Measurements from ENCODE around the gene SMIM9.

Gene SMIM9

DNA sequence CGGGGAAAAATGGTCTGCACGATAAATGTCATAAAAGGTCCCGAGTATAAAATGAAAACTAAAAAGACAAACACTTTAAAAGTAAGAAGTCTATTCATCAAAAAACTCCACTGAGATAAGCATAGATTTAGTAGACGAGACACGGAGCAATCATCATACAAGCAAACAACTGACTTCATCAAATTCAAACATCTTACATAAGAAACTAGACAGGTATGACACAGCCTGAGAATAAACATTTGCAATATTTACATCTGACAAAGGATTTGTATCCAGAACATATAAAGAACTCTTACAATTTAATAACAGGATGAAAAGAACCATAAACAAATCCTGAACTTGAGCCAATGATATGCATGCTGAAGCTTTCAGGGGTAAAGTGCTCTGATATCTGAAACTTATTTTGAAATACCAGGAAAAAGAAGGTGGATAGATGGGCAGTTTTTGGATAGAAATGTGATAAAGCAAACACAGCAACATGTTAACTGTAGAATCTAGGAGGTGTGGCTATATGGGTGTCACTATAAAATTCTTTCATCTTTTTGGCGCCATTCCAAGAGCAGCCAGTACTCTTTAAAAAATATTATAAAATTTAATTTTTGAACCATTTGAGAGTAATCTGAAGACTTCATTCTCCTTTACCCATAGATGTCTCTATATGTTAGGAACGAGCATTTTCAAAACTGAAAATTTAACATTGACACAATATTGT lies 41.2 kb downstream of the SMIM9 start:
- DNase-seq: no peak
- Histone ChIP-seq H3K27me3 (ENCODE audit: insufficient read depth, low read depth, severe bottlenecking) (no peaks in the 10 kb centered on the region), H3K9me3 (ENCODE audit: severe bottlenecking) (no peaks in the 10 kb centered on the region), H3K27ac (no peak overlapping the region), H3K36me3 (no peaks in the 10 kb centered on the region; the same call in 1 of the 2 replicates), H3K4me3 (ENCODE audit: low read depth, low read length) (no peak overlapping the region)
- TF ChIP-seq, protein P1, sequence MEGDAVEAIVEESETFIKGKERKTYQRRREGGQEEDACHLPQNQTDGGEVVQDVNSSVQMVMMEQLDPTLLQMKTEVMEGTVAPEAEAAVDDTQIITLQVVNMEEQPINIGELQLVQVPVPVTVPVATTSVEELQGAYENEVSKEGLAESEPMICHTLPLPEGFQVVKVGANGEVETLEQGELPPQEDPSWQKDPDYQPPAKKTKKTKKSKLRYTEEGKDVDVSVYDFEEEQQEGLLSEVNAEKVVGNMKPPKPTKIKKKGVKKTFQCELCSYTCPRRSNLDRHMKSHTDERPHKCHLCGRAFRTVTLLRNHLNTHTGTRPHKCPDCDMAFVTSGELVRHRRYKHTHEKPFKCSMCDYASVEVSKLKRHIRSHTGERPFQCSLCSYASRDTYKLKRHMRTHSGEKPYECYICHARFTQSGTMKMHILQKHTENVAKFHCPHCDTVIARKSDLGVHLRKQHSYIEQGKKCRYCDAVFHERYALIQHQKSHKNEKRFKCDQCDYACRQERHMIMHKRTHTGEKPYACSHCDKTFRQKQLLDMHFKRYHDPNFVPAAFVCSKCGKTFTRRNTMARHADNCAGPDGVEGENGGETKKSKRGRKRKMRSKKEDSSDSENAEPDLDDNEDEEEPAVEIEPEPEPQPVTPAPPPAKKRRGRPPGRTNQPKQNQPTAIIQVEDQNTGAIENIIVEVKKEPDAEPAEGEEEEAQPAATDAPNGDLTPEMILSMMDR (IDR thresholded peaks at IDR 0.05; ENCODE audit: low read depth, low read length): no peak

DNA sequence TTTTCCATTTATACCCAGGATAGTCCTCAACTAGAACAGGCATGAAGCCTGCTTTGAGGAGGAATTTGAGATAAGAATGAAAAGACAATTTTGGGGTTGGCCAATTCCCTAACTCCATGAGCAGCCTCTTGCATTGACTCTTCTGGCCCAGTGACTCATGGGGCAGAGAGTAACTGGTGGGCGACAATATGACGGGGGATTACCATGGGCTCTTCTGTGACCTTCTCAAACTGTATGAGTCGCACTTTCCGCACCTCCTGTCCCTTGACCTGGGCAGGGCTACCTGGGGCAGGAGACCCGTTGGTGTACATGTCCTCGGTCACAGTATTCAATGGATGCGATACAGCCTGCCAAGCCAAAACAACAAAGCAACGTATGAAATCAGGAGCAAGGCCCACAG lies 42.5 kb downstream of the SMIM9 start:
- DNase-seq: no peak
- Histone ChIP-seq H3K4me3 (ENCODE audit: low read depth, low read length) (no peak overlapping the region), H3K36me3 (no peaks in the 10 kb centered on the region; the same call in 1 of the 2 replicates), H3K27me3 (ENCODE audit: insufficient read depth, low read depth, severe bottlenecking) (no peaks in the 10 kb centered on the region), H3K9me3 (ENCODE audit: severe bottlenecking) (no peaks in the 10 kb centered on the region), H3K27ac (no peak overlapping the region)
- TF ChIP-seq, protein P1 (IDR thresholded peaks at IDR 0.05; ENCODE audit: low read depth, low read length): no peak

DNA sequence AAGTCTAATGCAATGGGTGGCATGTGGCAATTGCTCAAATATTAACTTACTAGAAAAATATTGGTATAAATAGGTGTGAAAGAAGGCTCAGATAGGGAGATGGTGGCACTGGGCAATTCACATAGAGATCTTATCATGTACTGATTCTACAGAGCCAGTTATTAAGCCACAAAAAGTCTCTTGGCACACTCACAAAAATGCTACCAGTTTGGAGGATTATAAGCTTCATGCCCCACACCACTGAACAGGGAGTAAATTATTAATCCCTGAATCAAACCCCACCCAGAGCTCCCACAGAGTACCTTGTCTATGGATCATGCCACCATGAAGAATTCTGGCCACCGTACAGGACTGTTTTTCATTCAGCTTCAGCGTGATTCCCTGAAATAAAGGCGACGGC lies 43.0 kb downstream of the SMIM9 start:
- no peak for DNase-seq
- H3K27ac ChIP-seq: no peak overlapping the region
- no peak overlapping the region for H3K4me3 ChIP-seq (ENCODE audit: low read depth, low read length)
- H3K9me3 ChIP-seq (ENCODE audit: severe bottlenecking): no peaks in the 10 kb centered on the region
- no peaks in the 10 kb centered on the region for H3K27me3 ChIP-seq (ENCODE audit: insufficient read depth, low read depth, severe bottlenecking)
- H3K36me3 ChIP-seq: no peaks in the 10 kb centered on the region; the same call in 1 of the 2 replicates
- TF ChIP-seq, protein P1 (IDR thresholded peaks at IDR 0.05; ENCODE audit: low read depth, low read length): no peak

DNA sequence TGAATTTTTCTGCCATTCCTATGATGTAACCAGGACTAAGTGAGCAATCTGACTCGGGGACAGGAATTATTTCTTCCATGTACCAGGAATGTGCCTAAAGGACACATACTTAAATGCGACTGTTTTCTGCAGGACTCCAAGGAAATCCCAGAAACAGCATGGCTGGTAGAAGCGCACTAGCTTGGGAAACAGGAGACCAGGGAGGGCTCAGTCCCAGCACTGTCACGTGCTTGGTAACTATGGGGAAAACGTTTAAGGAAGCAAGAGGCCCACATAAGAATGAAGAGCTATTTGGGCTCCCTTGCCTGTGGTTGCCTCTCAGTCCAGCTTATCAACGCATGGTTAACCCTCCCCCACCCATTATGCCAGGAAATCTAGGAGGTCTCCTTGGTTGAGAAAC lies 48.7 kb downstream of the SMIM9 start:
- no peak overlapping the region for H3K27ac ChIP-seq
- no peak overlapping the region for H3K4me3 ChIP-seq (ENCODE audit: low read depth, low read length)
- H3K36me3 ChIP-seq: peaks cover 6% of the 10 kb centered on the region
- no peaks in the 10 kb centered on the region for H3K27me3 ChIP-seq (ENCODE audit: insufficient read depth, low read depth, severe bottlenecking)
- H3K9me3 ChIP-seq (ENCODE audit: severe bottlenecking): no peaks in the 10 kb centered on the region
- TF ChIP-seq, protein P1 (IDR thresholded peaks at IDR 0.05; ENCODE audit: low read depth, low read length): no peak
- no peak for DNase-seq

DNA sequence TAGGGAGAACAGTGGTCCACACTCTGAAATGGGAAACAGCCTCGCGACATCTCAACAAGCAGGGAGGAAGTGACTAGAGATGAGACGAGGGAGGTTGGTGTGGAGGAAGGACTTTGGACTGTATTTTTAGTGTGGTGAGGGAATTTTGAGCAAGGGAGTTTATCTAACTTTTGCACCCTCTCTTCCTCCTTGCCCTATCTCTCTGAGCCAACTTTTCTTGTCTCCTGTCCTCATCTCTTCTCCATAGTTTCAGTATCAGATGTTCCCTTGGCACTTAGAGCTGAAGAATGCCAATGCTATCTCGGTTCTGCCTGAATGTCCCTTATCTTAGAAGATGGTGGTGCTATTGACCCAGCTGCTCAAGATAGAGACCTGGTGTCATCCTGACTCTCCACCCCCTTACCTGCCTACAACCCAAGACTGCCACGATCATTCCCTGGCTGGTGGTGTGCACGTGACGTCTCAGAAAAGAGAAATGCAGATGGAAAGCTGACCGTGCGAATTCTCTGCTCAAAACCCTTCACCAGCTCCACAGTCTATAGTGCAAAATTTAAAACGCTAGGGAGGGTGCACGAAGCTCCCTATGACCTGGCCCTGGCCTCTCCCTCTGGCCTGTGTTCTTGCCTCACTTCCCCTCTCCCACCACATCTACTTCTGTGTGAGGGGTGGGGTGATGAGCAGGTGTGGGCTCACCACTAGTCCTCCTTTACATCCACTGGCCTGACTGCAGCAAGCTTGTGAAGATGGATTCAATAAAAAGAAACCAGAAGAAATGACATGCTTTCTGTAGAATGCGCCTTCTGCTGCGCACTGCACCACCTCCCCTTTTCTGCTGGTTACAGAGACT lies 50.1 kb downstream of the SMIM9 start:
- Histone ChIP-seq H3K36me3 (peaks cover 20% of the 10 kb centered on the region), H3K27me3 (ENCODE audit: insufficient read depth, low read depth, severe bottlenecking) (no peaks in the 10 kb centered on the region), H3K27ac (no peak overlapping the region), H3K4me3 (ENCODE audit: low read depth, low read length) (no peak overlapping the region), H3K9me3 (ENCODE audit: severe bottlenecking) (no peaks in the 10 kb centered on the region)
- TF ChIP-seq, protein P1 (IDR thresholded peaks at IDR 0.05; ENCODE audit: low read depth, low read length): no peak
- no peak for DNase-seq
